Measurements from ENCODE around the gene POR.
A peak's percentile ranks its signal among the peaks of the same experiment; 100 is the strongest.
"Not testable (repeated sequence)": the region's sequence is repeated elsewhere in the genome, so short reads cannot be mapped to it uniquely, and the experiment has no call there.

The POR gene

GRCh38 chr7:75914655-75915415 lies at the start of gene POR:
TSS of gene POR (plus strand) at chr7:75915155. CDS start at chr7:75954002, 38,847 bp downstream.
- Histone ChIP-seq H2AFZ (ENCODE audit: low read depth, low read length) (peak within 1 kb of the TSS; percentile 89), H3K4me1 (ENCODE audit: insufficient read depth, low read length) (peaks cover 11% of the 10 kb centered on the region), H3K27me3 (ENCODE audit: insufficient read depth, low read length) (no peaks in the 10 kb centered on the region), H3K4me3 (ENCODE audit: low read length) (peak within 1 kb of the TSS; percentile 87), H3K9me3 (ENCODE audit: low read length) (no peaks in the 10 kb centered on the region), H3K36me3 (ENCODE audit: insufficient read depth, low read length) (no peaks in the 10 kb centered on the region)

GRCh38 chr7:75866114-75866488 lies 48.9 kb upstream of the POR start:
- Histone ChIP-seq H3K9me3 (ENCODE audit: low read length) (no peaks in the 10 kb centered on the region), H3K27me3 (ENCODE audit: insufficient read depth, low read length) (peaks cover 2% of the 10 kb centered on the region), H3K36me3 (ENCODE audit: insufficient read depth, low read length) (no peaks in the 10 kb centered on the region), H2AFZ (ENCODE audit: low read depth, low read length) (no peak overlapping the region), H3K4me3 (ENCODE audit: low read length) (no peak overlapping the region), H3K4me1 (ENCODE audit: insufficient read depth, low read length) (no peaks in the 10 kb centered on the region)

GRCh38 chr7:75866489-75867389 lies 48.2 kb upstream of the POR start:
- no peaks in the 10 kb centered on the region for H3K36me3 ChIP-seq (ENCODE audit: insufficient read depth, low read length)
- H3K9me3 ChIP-seq (ENCODE audit: low read length): no peaks in the 10 kb centered on the region
- H3K27me3 ChIP-seq (ENCODE audit: insufficient read depth, low read length): peaks cover 2% of the 10 kb centered on the region
- H3K4me1 ChIP-seq (ENCODE audit: insufficient read depth, low read length): no peaks in the 10 kb centered on the region
- no peak overlapping the region for H3K4me3 ChIP-seq (ENCODE audit: low read length)
- no peak overlapping the region for H2AFZ ChIP-seq (ENCODE audit: low read depth, low read length)

- no peaks in the 10 kb centered on the region for H3K4me1 ChIP-seq (ENCODE audit: insufficient read depth, low read length)
- H3K36me3 ChIP-seq (ENCODE audit: insufficient read depth, low read length): no peaks in the 10 kb centered on the region
- H3K27me3 ChIP-seq (ENCODE audit: insufficient read depth, low read length): peaks cover 2% of the 10 kb centered on the region
- H3K4me3 ChIP-seq (ENCODE audit: low read length): no peak overlapping the region
- H2AFZ ChIP-seq (ENCODE audit: low read depth, low read length): no peak overlapping the region
- no peaks in the 10 kb centered on the region for H3K9me3 ChIP-seq (ENCODE audit: low read length)
Observed at GRCh38 chr7:75867390-75867717, 47.6 kb upstream of the POR start.

- no peaks in the 10 kb centered on the region for H3K36me3 ChIP-seq (ENCODE audit: insufficient read depth, low read length)
- H3K4me1 ChIP-seq (ENCODE audit: insufficient read depth, low read length): no peaks in the 10 kb centered on the region
- H3K9me3 ChIP-seq (ENCODE audit: low read length): no peaks in the 10 kb centered on the region
- H2AFZ ChIP-seq (ENCODE audit: low read depth, low read length): no peak overlapping the region
- no peak overlapping the region for H3K4me3 ChIP-seq (ENCODE audit: low read length)
- H3K27me3 ChIP-seq (ENCODE audit: insufficient read depth, low read length): peaks cover 2% of the 10 kb centered on the region
Observed at GRCh38 chr7:75868153-75868552, 46.8 kb upstream of the POR start.

DNA sequence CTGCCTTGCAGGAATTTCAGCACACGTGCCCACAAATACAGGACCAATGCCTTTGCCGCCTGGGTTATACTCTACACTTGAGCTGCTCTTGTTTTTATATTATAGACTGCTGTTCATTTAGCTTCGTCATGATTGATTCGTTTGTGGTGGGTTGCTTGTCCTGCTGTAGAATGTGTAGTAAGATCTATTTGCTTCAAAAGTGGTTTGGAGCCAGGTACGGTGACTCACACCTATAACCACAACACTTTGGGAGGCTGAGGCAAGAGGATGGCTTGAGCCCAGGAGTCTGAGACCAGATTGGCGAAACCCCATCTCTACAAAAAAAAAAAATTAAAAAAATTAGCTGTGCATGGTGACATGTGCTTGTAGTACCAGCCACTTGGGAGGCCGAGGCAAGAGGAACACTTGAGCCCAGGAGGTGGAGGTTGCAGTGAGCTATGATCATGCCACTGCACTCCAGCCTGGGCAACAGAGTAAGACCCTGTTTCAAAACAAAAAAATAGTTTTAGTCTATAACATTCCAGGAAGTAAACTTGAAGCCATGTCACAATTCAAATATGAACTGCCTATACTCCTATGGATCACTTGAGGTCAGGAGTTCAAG lies 45.1 kb upstream of the POR start:
- H3K27me3 ChIP-seq (ENCODE audit: insufficient read depth, low read length): no peaks in the 10 kb centered on the region
- no peak overlapping the region for H2AFZ ChIP-seq (ENCODE audit: low read depth, low read length)
- H3K4me3 ChIP-seq (ENCODE audit: low read length): no peak overlapping the region

GRCh38 chr7:75870557-75871161 lies 44.3 kb upstream of the POR start:
- no peak overlapping the region for H2AFZ ChIP-seq (ENCODE audit: low read depth, low read length)
- H3K36me3 ChIP-seq (ENCODE audit: insufficient read depth, low read length): no peaks in the 10 kb centered on the region
- H3K9me3 ChIP-seq (ENCODE audit: low read length): no peaks in the 10 kb centered on the region
- no peaks in the 10 kb centered on the region for H3K27me3 ChIP-seq (ENCODE audit: insufficient read depth, low read length)
- no peaks in the 10 kb centered on the region for H3K4me1 ChIP-seq (ENCODE audit: insufficient read depth, low read length)
- H3K4me3 ChIP-seq (ENCODE audit: low read length): no peak overlapping the region

More for the DNA sequence above, 45.1 kb upstream of the POR start:
- Histone ChIP-seq H3K36me3 (ENCODE audit: insufficient read depth, low read length) (no peaks in the 10 kb centered on the region), H3K9me3 (ENCODE audit: low read length) (no peaks in the 10 kb centered on the region), H3K4me1 (ENCODE audit: insufficient read depth, low read length) (no peaks in the 10 kb centered on the region)

DNA sequence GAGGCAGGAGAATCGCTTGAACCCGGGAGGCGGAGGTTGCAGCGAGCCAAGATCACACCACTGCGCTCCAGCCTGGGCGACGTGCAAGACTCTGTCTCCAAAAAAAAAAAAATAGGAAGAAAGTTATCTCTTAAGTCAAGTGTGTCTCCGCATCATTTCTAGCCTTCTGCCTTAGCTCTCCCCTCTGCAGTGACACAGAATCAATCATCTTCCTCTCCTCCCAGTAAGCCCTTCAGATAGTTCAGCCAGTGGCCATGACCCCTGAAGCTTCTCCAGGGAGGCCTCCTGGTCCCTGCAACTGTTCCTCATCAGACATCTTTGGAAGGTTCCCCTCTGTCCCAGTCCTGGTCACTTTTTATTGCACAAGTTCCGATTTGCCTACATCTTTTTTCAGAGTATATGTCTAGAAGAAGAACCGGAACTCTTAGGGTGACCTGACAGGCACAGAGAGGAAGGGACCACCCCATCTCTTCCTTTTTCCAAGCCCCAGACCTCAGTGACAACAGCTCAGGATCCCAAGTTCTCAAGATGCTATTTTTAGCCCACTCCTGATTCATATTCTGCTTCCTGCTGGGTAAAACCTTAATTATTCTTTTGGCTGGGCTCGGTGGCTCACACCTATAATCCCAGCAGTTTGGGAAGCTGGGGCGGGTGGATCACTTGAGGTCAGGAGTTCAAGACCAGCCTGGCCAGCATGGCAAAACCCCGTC lies 42.7 kb upstream of the POR start:
- Histone ChIP-seq H3K4me3 (ENCODE audit: low read length) (no peak overlapping the region), H3K27me3 (ENCODE audit: insufficient read depth, low read length) (no peaks in the 10 kb centered on the region)

DNA sequence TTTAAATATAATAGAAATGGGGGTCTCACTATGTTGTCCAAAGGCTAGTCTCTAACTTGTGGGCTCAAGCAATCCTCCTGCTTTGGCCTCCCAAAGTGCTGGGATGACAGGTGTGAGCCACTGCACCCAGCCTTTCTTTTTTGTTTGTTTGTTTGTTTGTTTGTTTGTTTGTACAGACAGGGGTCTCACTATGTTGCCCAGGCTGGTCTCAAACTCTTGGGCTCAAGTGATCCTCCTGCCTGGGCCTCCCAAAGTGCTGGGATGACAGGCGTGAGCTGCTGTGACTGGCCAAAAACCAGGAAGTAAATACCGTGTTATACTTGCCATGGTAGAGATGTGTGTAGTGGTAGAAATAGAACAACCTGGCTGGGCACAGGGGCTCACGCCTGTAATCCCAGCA lies 40.8 kb upstream of the POR start:
- H3K36me3 ChIP-seq (ENCODE audit: insufficient read depth, low read length); H3K27me3 ChIP-seq (ENCODE audit: insufficient read depth, low read length); H2AFZ ChIP-seq (ENCODE audit: low read depth, low read length): not testable (repeated sequence)

More for the DNA sequence above, 42.7 kb upstream of the POR start:
- Histone ChIP-seq H3K4me1 (ENCODE audit: insufficient read depth, low read length) (no peaks in the 10 kb centered on the region), H3K9me3 (ENCODE audit: low read length) (no peaks in the 10 kb centered on the region), H3K36me3 (ENCODE audit: insufficient read depth, low read length) (no peaks in the 10 kb centered on the region), H2AFZ (ENCODE audit: low read depth, low read length) (no peak overlapping the region)

DNA sequence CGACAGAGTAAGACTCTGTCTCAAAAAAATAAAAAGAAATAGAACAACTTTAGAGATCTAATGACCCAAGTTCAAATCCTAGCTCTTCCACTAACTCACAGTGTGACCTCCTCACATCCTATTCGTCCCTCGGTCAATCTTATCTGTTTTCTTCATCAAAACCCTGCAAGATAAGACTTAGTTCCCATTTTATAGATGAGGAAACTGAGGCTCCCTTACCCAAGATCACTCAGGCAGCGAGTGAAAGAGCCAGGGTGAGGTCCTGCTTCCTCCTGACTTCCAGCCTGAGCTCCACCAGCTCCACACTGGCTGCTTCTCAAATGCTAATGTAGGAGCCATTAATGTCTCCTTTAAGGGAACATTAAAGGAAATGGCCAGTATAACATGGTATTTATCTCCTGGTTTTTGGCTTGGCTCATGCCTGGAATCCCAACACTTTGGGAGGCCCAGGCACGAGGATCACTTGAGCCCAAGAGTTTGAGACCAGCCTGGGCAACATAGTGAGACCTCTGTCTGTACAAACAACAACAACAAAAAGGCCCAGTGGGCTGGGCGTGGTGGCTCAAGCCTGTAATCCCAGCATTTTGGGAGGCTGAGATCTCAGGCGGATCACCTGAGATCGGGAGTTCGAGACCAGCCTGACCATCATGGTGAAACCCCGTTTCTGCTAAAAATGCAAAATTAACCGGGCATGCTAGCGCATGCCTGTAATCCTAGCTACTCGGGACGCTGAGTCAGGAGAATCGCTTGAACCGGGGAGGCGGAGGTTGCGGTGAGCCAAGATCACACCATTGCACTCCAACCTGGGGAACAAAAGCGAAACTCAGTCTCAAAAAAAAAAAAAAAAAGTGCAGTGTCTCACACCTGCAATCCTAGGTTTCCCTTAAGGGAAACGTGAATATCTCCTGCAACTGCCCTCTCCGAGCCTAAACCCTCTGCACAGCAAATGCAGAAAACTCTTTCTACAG lies 39.6 kb upstream of the POR start:
- Histone ChIP-seq H3K9me3 (ENCODE audit: low read length) (no peaks in the 10 kb centered on the region), H3K27me3 (ENCODE audit: insufficient read depth, low read length) (no peaks in the 10 kb centered on the region), H3K4me1 (ENCODE audit: insufficient read depth, low read length) (peaks cover 16% of the 10 kb centered on the region), H2AFZ (ENCODE audit: low read depth, low read length) (no peak overlapping the region), H3K36me3 (ENCODE audit: insufficient read depth, low read length) (peaks cover 3% of the 10 kb centered on the region), H3K4me3 (ENCODE audit: low read length) (no peak overlapping the region)

More for the DNA sequence above, 40.8 kb upstream of the POR start:
- H3K9me3 ChIP-seq (ENCODE audit: low read length); H3K4me3 ChIP-seq (ENCODE audit: low read length); H3K4me1 ChIP-seq (ENCODE audit: insufficient read depth, low read length): not testable (repeated sequence)

GRCh38 chr7:75876126-75876881 lies 38.7 kb upstream of the POR start:
- peaks cover 16% of the 10 kb centered on the region for H3K4me1 ChIP-seq (ENCODE audit: insufficient read depth, low read length)

More at GRCh38 chr7:75876126-75876881, 38.7 kb upstream of the POR start:
- Histone ChIP-seq H3K36me3 (ENCODE audit: insufficient read depth, low read length) (peaks cover 6% of the 10 kb centered on the region), H3K27me3 (ENCODE audit: insufficient read depth, low read length) (no peaks in the 10 kb centered on the region), H3K9me3 (ENCODE audit: low read length) (no peaks in the 10 kb centered on the region), H3K4me3 (ENCODE audit: low read length) (no peak overlapping the region), H2AFZ (ENCODE audit: low read depth, low read length) (no peak overlapping the region)

Measured in neuron (in vitro differentiated cells).